B cell (primary cell): Measurements from ENCODE around the gene RNF126. TPM values are rescaled to one million over a fixed set of nuclear protein-coding genes. Genes with fewer than 3 reads are reported as not detected.
A peak's percentile ranks its signal among the peaks of the same experiment; 100 is the strongest.

Experiments used
- ATAC-seq: fragments of 200-7000 bp; cut with Tn5 transposase; one replicate; pipeline ENCODE4 v1.10.0; 2021; ENCODE audit warnings: low read depth, mild to moderate bottlenecking, moderate number of reproducible peaks, moderate library complexity
- CTCF ChIA-PET: fragments of 350-600 bp; sonication (Branson Sonifier 250); formaldehyde crosslinking; loops from one replicate; lab custom pipeline; 2021; ENCODE audit warnings: antibody characterized with exemption, inconsistent platforms; lab: Charles Lee
- POLR2A ChIA-PET: fragments of 350-600 bp; sonication (Branson Sonifier 250); formaldehyde crosslinking; loops from one replicate; lab custom pipeline; 2021; ENCODE audit warnings: antibody characterized with exemption; lab: Charles Lee
- DNase-seq: peaks from one replicate; pipeline ENCODE4 v3.0.0; 2013
- H2AFZ ChIP-seq: 2 replicates; pipeline ENCODE4 v1.6.1; 2012; ENCODE audit warnings: mild to moderate bottlenecking, low read depth, low read length; ENCODE audit not compliant: insufficient read depth, poor library complexity, severe bottlenecking
- H3K27ac ChIP-seq, 2 donors: 1 replicate in 1 of 2; 2 replicates in 1 of 2; pipeline ENCODE4 v1.5.1; 2012 to 2013; ENCODE audit warnings: low read length in 2 of 2, mild to moderate bottlenecking in 2 of 2, moderate library complexity in 1 of 2
- H3K27me3 ChIP-seq, 4 experiments: fragments of 200-600 bp in 1 of 4; sonication (generic) in 1 of 4; replicated peaks in 1 of 4; 1 replicate in 2 of 4; 2 replicates in 2 of 4; pipeline versions ENCODE4 v1.6.1 to v1.7.0; 2013 to 2016; ENCODE audit warnings: low read length in 3 of 4, mild to moderate bottlenecking in 2 of 4, mixed read lengths in 1 of 4, moderate library complexity in 1 of 4; ENCODE audit not compliant: insufficient read depth in 4 of 4, control insufficient read depth in 3 of 4; ENCODE audit errors: control extremely low read depth in 1 of 4
- H3K36me3 ChIP-seq, 2 experiments: replicated peaks in 1 of 2; 1 replicate in 1 of 2; 2 replicates in 1 of 2; pipeline versions ENCODE4 v1.6.1 to v1.7.1; 2013; ENCODE audit warnings: low read length in 1 of 2; ENCODE audit not compliant: insufficient read depth in 2 of 2, control insufficient read depth in 1 of 2; ENCODE audit errors: control extremely low read depth in 1 of 2, extremely low read depth in 1 of 2
- H3K4me1 ChIP-seq, 2 donors: fragments of 200-600 bp in 1 of 2; sonication (generic) in 1 of 2; 1 replicate in 1 of 2; 2 replicates in 1 of 2; pipeline versions ENCODE4 v1.5.1 to v1.6.1; 2013 to 2017; ENCODE audit warnings: low read length in 2 of 2; ENCODE audit not compliant: control insufficient read depth in 2 of 2, insufficient read depth in 2 of 2
- H3K4me2 ChIP-seq: replicated peaks from 2 replicates; pipeline ENCODE3; 2012; ENCODE audit warnings: mild to moderate bottlenecking, low read depth, low read length; ENCODE audit not compliant: poor library complexity, severe bottlenecking
- H3K4me3 ChIP-seq, 5 experiments: fragments of 200-600 bp in 1 of 5; sonication (generic) in 1 of 5; 1 replicate in 3 of 5; 2 replicates in 2 of 5; pipeline versions ENCODE4 v1.5.1 to v1.7.0; 2011 to 2016; ENCODE audit warnings: low read length in 4 of 5, mild to moderate bottlenecking in 4 of 5, low read depth in 2 of 5, control low read depth in 1 of 5, moderate library complexity in 1 of 5; ENCODE audit not compliant: insufficient read depth in 1 of 5; ENCODE audit errors: control extremely low read depth in 1 of 5, extremely low read depth in 1 of 5
- H3K79me2 ChIP-seq: fragments of 200-600 bp; sonication (generic); one replicate; pipeline ENCODE4 v1.6.0; 2016; ENCODE audit warnings: low read length; ENCODE audit not compliant: control insufficient read depth, insufficient read depth
- H3K9ac ChIP-seq: fragments of 200-600 bp; sonication (generic); 2 replicates; pipeline ENCODE4 v1.6.1; 2017; ENCODE audit warnings: mild to moderate bottlenecking, low read length, moderate library complexity
- H3K9me3 ChIP-seq, 3 donors: one replicate each; pipeline versions ENCODE4 v1.6.1 to v1.7.1; 2013; ENCODE audit warnings: low read length in 2 of 3; ENCODE audit not compliant: control insufficient read depth in 2 of 3, insufficient read depth in 1 of 3; ENCODE audit errors: control extremely low read depth in 1 of 3
- H4K20me1 ChIP-seq: 2 replicates; pipeline ENCODE4 v1.6.0; 2012; ENCODE audit warnings: mild to moderate bottlenecking, low read length; ENCODE audit not compliant: insufficient read depth, control insufficient read depth, poor library complexity, severe bottlenecking
- H3K27ac Mint-ChIP-seq: one replicate; pipeline ENCODE4 v1.8.0; 2021; ENCODE audit warnings: mixed read lengths
- H3K27me3 Mint-ChIP-seq: one replicate; pipeline ENCODE4 v1.8.0; 2021; ENCODE audit warnings: mixed read lengths
- H3K4me1 Mint-ChIP-seq: one replicate; pipeline ENCODE4 v1.8.0; 2021; ENCODE audit warnings: mixed read lengths
- H3K4me3 Mint-ChIP-seq: one replicate; pipeline ENCODE4 v1.8.0; 2021; ENCODE audit warnings: mixed read lengths
- H3K9me3 Mint-ChIP-seq: one replicate; pipeline ENCODE4 v1.8.0; 2022; ENCODE audit warnings: mixed read lengths; ENCODE audit not compliant: insufficient read depth
- EZH2 ChIP-seq: IDR thresholded peaks from 2 replicates; pipeline ENCODE4 v1.6.1; 2012; ENCODE audit warnings: borderline replicate concordance, low read depth, mild to moderate bottlenecking, moderate library complexity, low read length; ENCODE audit not compliant: insufficient read depth, poor library complexity, severe bottlenecking
- WGBS: methylation state at CpG from one replicate; pipeline ENCODE4 v1.1.5; 2013; ENCODE audit warnings: missing lambda C conversion rate; ENCODE audit not compliant: insufficient coverage; 5-methylcytosine and 5-hydroxymethylcytosine counted together
- intact Hi-C: fragments of 100-400 bp; cut with micrococcal nuclease; formaldehyde crosslinking; loops from one replicate; pipeline ENCODE4 v1.10.0; 2022
- polyA plus RNA-seq: library from polyadenylated mRNA; depleted of rRNA; stranded (reverse); fragments of >200 nt; gene quantifications from 2 replicates; pipeline ENCODE4 v1.2.3, GENCODE V29; 2012
- total RNA-seq, 2 donors: library from RNA; stranded (reverse); fragments of 120-200 nt in 1 of 2; gene quantifications; 1 replicate in 1 of 2; 2 replicates in 1 of 2; pipeline versions ENCODE4 v1.2.3 to v1.2.4, GENCODE V29; 2013 to 2022
- TF ChIP-seq, protein P1 (sequence below): fragments of 200-600 bp; IDR thresholded peaks from one replicate; pipeline ENCODE4 v1.8.0; 2022; ENCODE audit warnings: antibody characterized with exemption, mild to moderate bottlenecking

RNF126 gene
- total and polyA plus RNA-seq, 2 donors (not counting 1 experiment from before 2014, with no cell fraction given), result 74.3 to 118 TPM

DNA sequence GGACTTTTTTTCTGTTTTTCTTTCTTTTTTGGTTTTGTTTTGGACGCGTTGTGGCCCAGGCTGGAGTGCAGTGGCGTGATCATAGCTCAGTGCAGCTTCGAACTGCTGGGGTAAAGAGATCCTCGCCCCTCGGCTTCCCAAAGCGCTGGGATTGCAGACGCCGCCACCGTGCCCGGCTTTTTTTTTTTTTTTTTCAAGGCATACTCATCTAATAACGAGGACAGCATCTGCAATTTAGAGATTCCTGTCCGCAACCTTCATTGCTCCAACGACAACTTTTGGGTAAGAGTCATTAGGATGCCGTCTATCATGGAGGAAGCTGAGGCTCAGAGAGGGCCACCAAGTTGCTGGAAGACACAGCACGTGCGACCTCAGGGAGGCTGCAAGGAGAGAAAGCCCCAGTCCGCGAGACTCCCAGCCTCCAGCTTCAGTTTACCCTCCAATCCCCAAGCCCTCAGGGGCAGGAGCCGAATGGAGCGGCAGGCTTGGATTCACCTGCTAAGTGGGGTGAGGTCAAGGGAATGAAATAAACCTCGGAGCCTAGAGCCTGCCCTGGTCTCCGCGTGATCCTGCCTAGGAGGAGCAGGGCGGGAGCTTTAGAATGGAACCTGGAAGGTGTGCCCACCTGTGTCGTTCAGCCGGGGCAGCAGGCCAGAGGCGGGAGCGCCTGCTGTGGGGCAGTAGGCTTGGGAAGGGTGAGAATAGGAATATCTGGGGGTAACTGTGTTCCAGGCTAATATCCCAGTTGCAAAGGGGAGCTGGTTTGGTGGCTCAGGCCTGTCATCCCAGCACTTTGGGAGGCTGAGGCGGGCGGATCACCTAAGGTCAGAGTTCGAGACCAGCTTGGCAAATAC, 29.0 kb downstream of the RNF126 start:
- Histone ChIP-seq H3K36me3 (peaks cover 0 to 15% of the 10 kb centered on the region in 2 experiments), H4K20me1 (peaks cover 39% of the 10 kb centered on the region), H3K4me1 (peaks cover 21 to 49% of the 10 kb centered on the region in 2 donors), H2AFZ (peak overlapping the region; percentile 87), H3K9ac (peak overlapping the region; percentile 79), H3K4me3 (peak overlapping the region; percentile 72 to 93 (median 81)), H3K9me3 (peaks cover 0 to 4% (median 0%) of the 10 kb centered on the region in 3 donors), H3K27ac (peak overlapping the region; percentile 34 to 52), H3K27me3 (peaks cover 0 to 2% (median 0%) of the 10 kb centered on the region in 4 experiments), H3K79me2 (peaks cover 48% of the 10 kb centered on the region), H3K4me2 (peak overlapping the region; percentile 90)
- intact Hi-C loops, result loop anchor here (1.0 to 2.0 kb wide), 3 partner anchors 29 to 62 kb away; partner anchors contain the start of genes BSG and RNF126
- no peak for TF ChIP-seq EZH2
- TF ChIP-seq, protein P1, sequence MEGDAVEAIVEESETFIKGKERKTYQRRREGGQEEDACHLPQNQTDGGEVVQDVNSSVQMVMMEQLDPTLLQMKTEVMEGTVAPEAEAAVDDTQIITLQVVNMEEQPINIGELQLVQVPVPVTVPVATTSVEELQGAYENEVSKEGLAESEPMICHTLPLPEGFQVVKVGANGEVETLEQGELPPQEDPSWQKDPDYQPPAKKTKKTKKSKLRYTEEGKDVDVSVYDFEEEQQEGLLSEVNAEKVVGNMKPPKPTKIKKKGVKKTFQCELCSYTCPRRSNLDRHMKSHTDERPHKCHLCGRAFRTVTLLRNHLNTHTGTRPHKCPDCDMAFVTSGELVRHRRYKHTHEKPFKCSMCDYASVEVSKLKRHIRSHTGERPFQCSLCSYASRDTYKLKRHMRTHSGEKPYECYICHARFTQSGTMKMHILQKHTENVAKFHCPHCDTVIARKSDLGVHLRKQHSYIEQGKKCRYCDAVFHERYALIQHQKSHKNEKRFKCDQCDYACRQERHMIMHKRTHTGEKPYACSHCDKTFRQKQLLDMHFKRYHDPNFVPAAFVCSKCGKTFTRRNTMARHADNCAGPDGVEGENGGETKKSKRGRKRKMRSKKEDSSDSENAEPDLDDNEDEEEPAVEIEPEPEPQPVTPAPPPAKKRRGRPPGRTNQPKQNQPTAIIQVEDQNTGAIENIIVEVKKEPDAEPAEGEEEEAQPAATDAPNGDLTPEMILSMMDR, result no peak
- 42% methylated on average over 20 of the region's 32 CpGs for WGBS
- ChIA-PET POLR2A (interaction anchor here (0.6 to 2.6 kb wide), 6 partner anchors 9 to 1031 kb away, joined by 3 to 20 read pairs (median 5); partner anchors contain the start of gene RNF126), CTCF (interaction anchor here (0.7 to 1.0 kb wide), 3 partner anchors 28 to 210 kb away, joined by 3 to 5 read pairs (median 3); no protein-coding TSS in a partner anchor)
- no peak for ATAC-seq
- Mint-ChIP-seq H3K4me3 (peak overlapping the region; percentile 91), H3K4me1 (peaks cover 32% of the 10 kb centered on the region), H3K27ac (peak overlapping the region; percentile 89), H3K27me3 (no peaks in the 10 kb centered on the region), H3K9me3 (no peaks in the 10 kb centered on the region)
- DNase-seq, result no peak
